ENCODE measurements around the gene NKTR.

DNA sequence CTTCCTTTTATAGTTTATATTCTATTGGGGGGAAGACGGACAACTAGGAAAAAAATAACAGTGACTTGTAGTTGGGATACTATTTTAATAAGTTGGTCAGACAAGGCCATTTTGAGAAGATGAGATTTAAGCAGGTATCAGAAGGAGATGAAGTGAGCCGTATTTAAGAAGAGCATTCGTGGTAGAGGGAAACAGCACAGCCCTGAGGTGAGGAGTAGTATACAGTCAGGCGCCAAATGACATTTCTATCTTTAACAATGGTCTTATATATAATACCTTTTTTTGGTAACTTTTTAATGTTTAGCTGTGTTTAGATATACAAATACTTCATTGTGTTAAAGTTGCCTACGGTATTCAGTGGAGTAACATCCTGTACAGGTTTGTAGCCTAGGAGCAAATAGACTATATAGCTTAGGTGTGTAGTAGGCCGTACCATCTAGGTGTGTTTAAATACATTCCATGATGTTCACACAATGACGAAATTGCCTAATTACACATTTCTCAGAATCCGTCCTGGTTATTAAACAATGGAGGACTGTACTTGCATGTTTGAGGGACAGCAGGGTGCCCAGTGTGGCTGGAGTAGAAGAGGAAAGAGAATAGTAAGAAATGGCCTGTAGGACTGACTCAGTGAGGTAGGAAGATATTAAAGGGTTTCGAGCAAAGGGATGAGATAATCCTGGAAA lies 1.6 kb downstream of the NKTR start:
- TF ChIP-seq, protein P1, sequence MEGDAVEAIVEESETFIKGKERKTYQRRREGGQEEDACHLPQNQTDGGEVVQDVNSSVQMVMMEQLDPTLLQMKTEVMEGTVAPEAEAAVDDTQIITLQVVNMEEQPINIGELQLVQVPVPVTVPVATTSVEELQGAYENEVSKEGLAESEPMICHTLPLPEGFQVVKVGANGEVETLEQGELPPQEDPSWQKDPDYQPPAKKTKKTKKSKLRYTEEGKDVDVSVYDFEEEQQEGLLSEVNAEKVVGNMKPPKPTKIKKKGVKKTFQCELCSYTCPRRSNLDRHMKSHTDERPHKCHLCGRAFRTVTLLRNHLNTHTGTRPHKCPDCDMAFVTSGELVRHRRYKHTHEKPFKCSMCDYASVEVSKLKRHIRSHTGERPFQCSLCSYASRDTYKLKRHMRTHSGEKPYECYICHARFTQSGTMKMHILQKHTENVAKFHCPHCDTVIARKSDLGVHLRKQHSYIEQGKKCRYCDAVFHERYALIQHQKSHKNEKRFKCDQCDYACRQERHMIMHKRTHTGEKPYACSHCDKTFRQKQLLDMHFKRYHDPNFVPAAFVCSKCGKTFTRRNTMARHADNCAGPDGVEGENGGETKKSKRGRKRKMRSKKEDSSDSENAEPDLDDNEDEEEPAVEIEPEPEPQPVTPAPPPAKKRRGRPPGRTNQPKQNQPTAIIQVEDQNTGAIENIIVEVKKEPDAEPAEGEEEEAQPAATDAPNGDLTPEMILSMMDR (IDR thresholded peaks at IDR 0.05), result no peak
- no peak for TF ChIP-seq POLR2A (IDR thresholded peaks at IDR 0.05)

All from upper lobe of left lung (tissue), 4 donors.